ENCODE data around the gene THSD7B.

The THSD7B gene

DNA sequence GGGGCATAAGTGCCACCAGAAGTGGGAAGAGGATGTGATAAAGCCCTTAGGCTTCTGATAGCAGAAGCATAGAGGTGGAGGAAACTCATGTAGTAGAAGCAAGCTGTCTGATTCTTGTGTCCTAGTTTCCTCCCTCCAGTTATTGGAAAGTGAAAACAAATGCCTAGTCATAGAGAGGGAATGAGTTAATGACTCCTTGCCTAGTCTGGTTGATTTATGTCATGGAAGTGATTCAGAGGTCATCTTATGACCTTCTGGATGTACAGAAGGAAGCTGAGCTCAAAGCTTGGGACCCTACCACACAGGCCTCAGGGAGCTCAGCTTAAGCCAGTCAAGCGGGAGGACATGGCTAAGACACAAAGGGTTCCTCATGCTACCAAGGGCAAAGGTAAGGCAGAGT is 232.2 kb downstream of the THSD7B start:
- POLR2A ChIA-PET = no interaction called here
- no peak for DNase-seq (ENCODE audit: low read depth, low spot score)
- CTCF ChIA-PET = no interaction called here
- H3K4me3 ChIP-seq (ENCODE audit: low read depth, low read length) = no peak overlapping the region
- TF ChIP-seq, protein P1, sequence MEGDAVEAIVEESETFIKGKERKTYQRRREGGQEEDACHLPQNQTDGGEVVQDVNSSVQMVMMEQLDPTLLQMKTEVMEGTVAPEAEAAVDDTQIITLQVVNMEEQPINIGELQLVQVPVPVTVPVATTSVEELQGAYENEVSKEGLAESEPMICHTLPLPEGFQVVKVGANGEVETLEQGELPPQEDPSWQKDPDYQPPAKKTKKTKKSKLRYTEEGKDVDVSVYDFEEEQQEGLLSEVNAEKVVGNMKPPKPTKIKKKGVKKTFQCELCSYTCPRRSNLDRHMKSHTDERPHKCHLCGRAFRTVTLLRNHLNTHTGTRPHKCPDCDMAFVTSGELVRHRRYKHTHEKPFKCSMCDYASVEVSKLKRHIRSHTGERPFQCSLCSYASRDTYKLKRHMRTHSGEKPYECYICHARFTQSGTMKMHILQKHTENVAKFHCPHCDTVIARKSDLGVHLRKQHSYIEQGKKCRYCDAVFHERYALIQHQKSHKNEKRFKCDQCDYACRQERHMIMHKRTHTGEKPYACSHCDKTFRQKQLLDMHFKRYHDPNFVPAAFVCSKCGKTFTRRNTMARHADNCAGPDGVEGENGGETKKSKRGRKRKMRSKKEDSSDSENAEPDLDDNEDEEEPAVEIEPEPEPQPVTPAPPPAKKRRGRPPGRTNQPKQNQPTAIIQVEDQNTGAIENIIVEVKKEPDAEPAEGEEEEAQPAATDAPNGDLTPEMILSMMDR (IDR thresholded peaks at IDR 0.05; ENCODE audit: insufficient read depth, low read length, missing control alignments) = no peak

DNA sequence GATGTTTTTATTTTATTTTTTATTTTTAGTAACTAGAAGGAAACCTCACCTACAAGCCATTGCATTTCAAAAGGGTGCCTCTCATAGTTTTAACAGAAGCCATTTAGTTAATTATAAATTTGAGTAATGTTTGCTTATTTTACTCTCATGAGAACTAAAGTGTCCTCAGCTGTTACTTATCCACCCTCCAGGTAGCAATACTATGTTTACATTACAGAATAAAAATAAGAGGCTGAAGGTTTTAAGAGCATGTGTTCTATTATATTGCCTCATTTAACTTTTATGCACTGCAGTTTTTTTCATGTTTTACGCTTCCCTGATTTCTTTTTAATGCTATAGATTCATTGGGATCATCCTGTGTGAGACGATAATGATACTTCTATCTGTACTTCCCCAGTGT is 235.5 kb downstream of the THSD7B start:
- POLR2A ChIA-PET = no interaction called here
- no peak overlapping the region for H3K4me3 ChIP-seq (ENCODE audit: low read depth, low read length)
- DNase-seq (ENCODE audit: low read depth, low spot score) = no peak
- CTCF ChIA-PET = no interaction called here
- TF ChIP-seq, protein P1 (IDR thresholded peaks at IDR 0.05; ENCODE audit: insufficient read depth, low read length, missing control alignments) = no peak

DNA sequence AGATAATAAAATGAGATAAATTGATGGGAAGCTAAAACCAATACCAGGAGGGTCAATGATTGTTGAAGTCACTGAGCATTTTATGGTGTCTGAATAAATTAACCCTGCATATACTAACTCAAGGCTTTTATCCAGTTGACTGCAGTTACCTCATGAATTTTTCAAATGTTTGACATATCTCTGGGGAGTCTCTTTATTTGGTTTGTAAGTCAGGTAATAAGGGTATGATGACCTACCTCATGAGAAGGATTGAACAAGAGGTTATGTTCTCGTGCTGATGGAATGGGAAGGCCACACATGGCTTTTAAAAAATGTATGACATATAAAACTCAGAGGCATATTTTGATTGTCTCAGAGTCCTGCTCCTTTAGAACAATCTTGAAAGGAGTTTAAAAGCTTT is 237.6 kb downstream of the THSD7B start:
- ChIA-PET POLR2A (no interaction called here), CTCF (no interaction called here)
- H3K4me3 ChIP-seq (ENCODE audit: low read depth, low read length) = no peak overlapping the region
- TF ChIP-seq, protein P1 (IDR thresholded peaks at IDR 0.05; ENCODE audit: insufficient read depth, low read length, missing control alignments) = no peak
- no peak for DNase-seq (ENCODE audit: low read depth, low spot score)

DNA sequence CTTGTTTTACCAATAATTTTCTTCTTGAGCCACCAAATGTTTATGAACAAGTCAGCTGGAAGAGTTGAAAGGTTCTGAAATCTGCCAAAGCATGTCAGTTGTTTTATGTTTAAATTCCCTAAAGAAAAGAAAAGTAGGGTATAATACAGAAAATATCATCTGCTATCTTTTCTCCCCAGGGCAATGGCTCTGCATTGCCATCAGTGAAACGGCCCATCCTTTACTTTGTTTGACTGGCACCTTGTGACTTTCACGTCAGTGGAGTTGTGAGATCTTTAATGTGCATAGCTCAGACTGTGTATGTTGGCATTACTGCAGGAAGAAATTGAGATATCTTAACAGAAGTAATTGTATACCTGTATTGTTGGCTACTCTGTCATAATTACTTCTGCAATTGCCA is 239.9 kb downstream of the THSD7B start:
- ChIA-PET CTCF (interaction anchor here (0.7 kb wide), 1 partner anchor 75 kb away, joined by 3 read pairs; no protein-coding TSS in a partner anchor), POLR2A (no interaction called here)
- no peak for DNase-seq (ENCODE audit: low read depth, low spot score)
- H3K4me3 ChIP-seq (ENCODE audit: low read depth, low read length) = no peak overlapping the region
- TF ChIP-seq, protein P1 (IDR thresholded peaks at IDR 0.05; ENCODE audit: insufficient read depth, low read length, missing control alignments) = no peak

DNA sequence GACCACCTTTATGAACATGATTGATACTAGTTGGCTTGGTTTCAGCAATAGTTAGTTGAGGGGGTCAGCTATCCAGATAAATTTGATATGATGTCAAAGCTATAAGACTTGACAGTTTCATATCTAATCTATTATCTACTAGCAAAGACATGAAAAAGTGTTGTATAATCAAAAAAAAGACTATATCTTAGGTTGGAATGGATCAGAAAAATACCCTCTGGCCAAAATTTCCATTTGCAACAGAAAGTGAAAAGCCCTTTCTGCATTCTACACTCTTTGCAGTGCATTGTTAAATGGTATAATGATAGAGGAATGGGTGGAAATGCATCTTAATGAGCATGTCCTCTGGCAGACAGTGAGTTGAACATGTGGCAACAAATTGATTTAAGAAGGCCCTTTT is 242.6 kb downstream of the THSD7B start:
- no peak overlapping the region for H3K4me3 ChIP-seq (ENCODE audit: low read depth, low read length)
- POLR2A ChIA-PET = no interaction called here
- CTCF ChIA-PET = no interaction called here
- no peak for DNase-seq (ENCODE audit: low read depth, low spot score)
- TF ChIP-seq, protein P1 (IDR thresholded peaks at IDR 0.05; ENCODE audit: insufficient read depth, low read length, missing control alignments) = no peak

DNA sequence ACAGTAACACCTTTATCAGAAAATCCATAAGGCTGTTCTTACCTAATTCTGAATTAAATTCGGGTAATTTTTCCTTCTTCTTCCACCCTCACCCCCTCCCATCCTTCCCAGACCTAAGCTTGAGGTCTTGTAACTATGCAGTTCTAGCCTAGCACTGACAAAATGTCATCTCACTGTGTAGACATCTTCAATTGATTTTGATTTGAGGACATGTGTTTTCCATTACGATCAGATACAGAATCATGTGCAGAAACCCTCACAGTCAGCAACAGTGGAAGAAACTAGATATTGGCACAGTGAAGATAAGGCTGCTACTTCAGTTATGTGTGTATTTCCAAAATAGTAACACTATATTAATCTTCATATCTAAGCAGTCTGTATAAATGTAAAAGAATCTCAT is 244.6 kb downstream of the THSD7B start:
- ChIA-PET POLR2A (no interaction called here), CTCF (no interaction called here)
- H3K4me3 ChIP-seq (ENCODE audit: low read depth, low read length) = no peak overlapping the region
- no peak for DNase-seq (ENCODE audit: low read depth, low spot score)
- TF ChIP-seq, protein P1 (IDR thresholded peaks at IDR 0.05; ENCODE audit: insufficient read depth, low read length, missing control alignments) = no peak

Data from AG04449 (cell line).